ENCODE results near the gene ROR2. TPM values are rescaled to one million over a fixed set of nuclear protein-coding genes. Genes with fewer than 3 reads are reported as not detected.

Gene ROR2
- total RNA-seq, 1 experiment from 2014 or later, result 0.68 TPM

DNA sequence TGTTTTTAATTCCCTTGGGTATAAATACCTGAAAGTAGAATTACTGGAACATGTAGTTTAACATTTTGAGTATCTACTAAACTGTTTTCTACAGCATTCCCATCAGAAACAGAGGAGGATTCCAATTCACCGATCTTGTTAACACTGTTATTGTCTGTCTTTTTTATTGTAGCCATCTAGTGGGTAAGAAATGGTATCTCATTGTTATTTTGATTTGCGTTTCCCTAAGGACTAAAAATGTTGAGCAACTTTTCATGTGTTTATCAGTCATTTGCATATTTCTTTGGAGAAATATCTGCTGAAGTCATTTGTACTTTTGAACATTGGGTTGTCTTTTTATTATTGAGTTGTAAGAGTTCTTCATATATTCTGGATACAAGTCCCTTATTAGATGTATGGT lies 391.1 kb downstream of the ROR2 start:
- intact Hi-C loops (cut with micrococcal nuclease; ENCODE audit: unreplicated experiment), result no loop called here
- POLR2A ChIA-PET, result no interaction called here
- no TSS peak for BruUV-seq (replicated peaks)

DNA sequence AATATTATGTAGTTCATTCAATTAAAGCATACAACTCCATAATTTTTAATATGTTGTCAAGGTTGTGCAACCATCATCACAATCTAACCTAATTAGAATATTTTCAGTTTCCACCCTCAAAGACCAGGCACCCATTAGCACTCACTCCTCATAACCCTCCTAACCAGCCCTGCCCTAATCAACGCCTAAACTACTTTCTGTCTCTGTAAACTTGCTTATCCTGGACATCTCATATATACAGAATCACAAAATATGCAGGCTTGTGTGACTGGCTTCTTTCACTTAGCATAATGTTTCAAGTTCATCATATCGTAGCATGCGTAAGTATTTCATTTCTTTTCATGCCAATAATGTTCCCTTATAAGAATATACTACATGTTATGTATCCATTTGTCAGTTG lies 391.6 kb downstream of the ROR2 start:
- Histone ChIP-seq H3K27me3 (replicated peaks; ENCODE audit: control insufficient read depth, insufficient read depth, low read length) (no peaks in the 10 kb centered on the region), H3K9me3 (no peaks in the 10 kb centered on the region), H3K4me3 (ENCODE audit: low read depth, low read length) (no peak overlapping the region), H3K4me1 (no peaks in the 10 kb centered on the region), H3K36me3 (ENCODE audit: control insufficient read depth, insufficient read depth, low read length) (no peaks in the 10 kb centered on the region)
- no peak overlapping the region for H3K27ac Mint-ChIP-seq (ENCODE audit: unreplicated experiment)
- CTCF ChIA-PET, result no interaction called here
- POLR2A ChIA-PET, result no interaction called here
- no peak overlapping the region for H3K4me3 Mint-ChIP-seq (ENCODE audit: unreplicated experiment)
- intact Hi-C loops (cut with micrococcal nuclease; ENCODE audit: unreplicated experiment), result no loop called here
- no peaks in the 10 kb centered on the region for H3K4me1 Mint-ChIP-seq (ENCODE audit: low read depth, unreplicated experiment)
- TF ChIP-seq, protein P1, sequence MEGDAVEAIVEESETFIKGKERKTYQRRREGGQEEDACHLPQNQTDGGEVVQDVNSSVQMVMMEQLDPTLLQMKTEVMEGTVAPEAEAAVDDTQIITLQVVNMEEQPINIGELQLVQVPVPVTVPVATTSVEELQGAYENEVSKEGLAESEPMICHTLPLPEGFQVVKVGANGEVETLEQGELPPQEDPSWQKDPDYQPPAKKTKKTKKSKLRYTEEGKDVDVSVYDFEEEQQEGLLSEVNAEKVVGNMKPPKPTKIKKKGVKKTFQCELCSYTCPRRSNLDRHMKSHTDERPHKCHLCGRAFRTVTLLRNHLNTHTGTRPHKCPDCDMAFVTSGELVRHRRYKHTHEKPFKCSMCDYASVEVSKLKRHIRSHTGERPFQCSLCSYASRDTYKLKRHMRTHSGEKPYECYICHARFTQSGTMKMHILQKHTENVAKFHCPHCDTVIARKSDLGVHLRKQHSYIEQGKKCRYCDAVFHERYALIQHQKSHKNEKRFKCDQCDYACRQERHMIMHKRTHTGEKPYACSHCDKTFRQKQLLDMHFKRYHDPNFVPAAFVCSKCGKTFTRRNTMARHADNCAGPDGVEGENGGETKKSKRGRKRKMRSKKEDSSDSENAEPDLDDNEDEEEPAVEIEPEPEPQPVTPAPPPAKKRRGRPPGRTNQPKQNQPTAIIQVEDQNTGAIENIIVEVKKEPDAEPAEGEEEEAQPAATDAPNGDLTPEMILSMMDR (IDR thresholded peaks at IDR 0.05; ENCODE audit: insufficient read depth in 1 of 2, low read depth in 1 of 2, low read length in 1 of 2, severe bottlenecking in 1 of 2, unreplicated experiment in 1 of 2), result no peak
- no peak for DNase-seq
- H3K36me3 Mint-ChIP-seq (ENCODE audit: insufficient read depth, unreplicated experiment), result no peaks in the 10 kb centered on the region
- no TSS peak for BruUV-seq (replicated peaks)
- no peaks in the 10 kb centered on the region for H3K9me3 Mint-ChIP-seq (ENCODE audit: unreplicated experiment)
- no peaks in the 10 kb centered on the region for H3K27me3 Mint-ChIP-seq (ENCODE audit: insufficient read depth, unreplicated experiment)

More for the DNA sequence above, 391.1 kb downstream of the ROR2 start:
- H3K36me3 ChIP-seq (ENCODE audit: control insufficient read depth, insufficient read depth, low read length), result no peaks in the 10 kb centered on the region
- CTCF ChIA-PET, result no interaction called here
- H3K4me3 ChIP-seq (ENCODE audit: low read depth, low read length), result no peak overlapping the region
- TF ChIP-seq, protein P1 (IDR thresholded peaks at IDR 0.05; ENCODE audit: insufficient read depth in 1 of 2, low read depth in 1 of 2, low read length in 1 of 2, severe bottlenecking in 1 of 2, unreplicated experiment in 1 of 2), result no peak
- no peak for DNase-seq
- H3K9me3 Mint-ChIP-seq (ENCODE audit: unreplicated experiment), result no peaks in the 10 kb centered on the region
- no peaks in the 10 kb centered on the region for H3K36me3 Mint-ChIP-seq (ENCODE audit: insufficient read depth, unreplicated experiment)
- H3K27me3 Mint-ChIP-seq (ENCODE audit: insufficient read depth, unreplicated experiment), result no peaks in the 10 kb centered on the region
- no peaks in the 10 kb centered on the region for H3K4me1 ChIP-seq
- no peaks in the 10 kb centered on the region for H3K4me1 Mint-ChIP-seq (ENCODE audit: low read depth, unreplicated experiment)
- no peak overlapping the region for H3K4me3 Mint-ChIP-seq (ENCODE audit: unreplicated experiment)
- no peaks in the 10 kb centered on the region for H3K9me3 ChIP-seq
- H3K27me3 ChIP-seq (replicated peaks; ENCODE audit: control insufficient read depth, insufficient read depth, low read length), result no peaks in the 10 kb centered on the region
- H3K27ac Mint-ChIP-seq (ENCODE audit: unreplicated experiment), result no peak overlapping the region

GRCh38 chr9:91557327-91557726 lies 392.7 kb downstream of the ROR2 start:
- CTCF ChIA-PET, result no interaction called here
- POLR2A ChIA-PET, result no interaction called here
- BruUV-seq (replicated peaks), result no TSS peak

More at GRCh38 chr9:91557327-91557726, 392.7 kb downstream of the ROR2 start:
- TF ChIP-seq, protein P1 (IDR thresholded peaks at IDR 0.05; ENCODE audit: insufficient read depth in 1 of 2, low read depth in 1 of 2, low read length in 1 of 2, severe bottlenecking in 1 of 2, unreplicated experiment in 1 of 2), result no peak
- Mint-ChIP-seq H3K4me3 (ENCODE audit: unreplicated experiment) (no peak overlapping the region), H3K9me3 (ENCODE audit: unreplicated experiment) (no peaks in the 10 kb centered on the region), H3K4me1 (ENCODE audit: low read depth, unreplicated experiment) (no peaks in the 10 kb centered on the region), H3K36me3 (ENCODE audit: insufficient read depth, unreplicated experiment) (no peaks in the 10 kb centered on the region), H3K27me3 (ENCODE audit: insufficient read depth, unreplicated experiment) (no peaks in the 10 kb centered on the region), H3K27ac (ENCODE audit: unreplicated experiment) (no peak overlapping the region)
- H3K4me1 ChIP-seq, result no peaks in the 10 kb centered on the region
- H3K36me3 ChIP-seq (ENCODE audit: control insufficient read depth, insufficient read depth, low read length), result no peaks in the 10 kb centered on the region
- intact Hi-C loops (cut with micrococcal nuclease; ENCODE audit: unreplicated experiment), result no loop called here
- H3K4me3 ChIP-seq (ENCODE audit: low read depth, low read length), result no peak overlapping the region
- DNase-seq, result no peak
- H3K9me3 ChIP-seq, result no peaks in the 10 kb centered on the region
- H3K27me3 ChIP-seq (replicated peaks; ENCODE audit: control insufficient read depth, insufficient read depth, low read length), result no peaks in the 10 kb centered on the region
